ENCODE results near the gene RAB28.

RAB28 gene

GRCh38 chr4:13329963-13330362 is 154.2 kb downstream of the RAB28 start:
- H3K4me3 ChIP-seq (ENCODE audit: low read depth, low read length) = no peak overlapping the region
- CTCF ChIA-PET = no interaction called here
- TF ChIP-seq, protein P1, sequence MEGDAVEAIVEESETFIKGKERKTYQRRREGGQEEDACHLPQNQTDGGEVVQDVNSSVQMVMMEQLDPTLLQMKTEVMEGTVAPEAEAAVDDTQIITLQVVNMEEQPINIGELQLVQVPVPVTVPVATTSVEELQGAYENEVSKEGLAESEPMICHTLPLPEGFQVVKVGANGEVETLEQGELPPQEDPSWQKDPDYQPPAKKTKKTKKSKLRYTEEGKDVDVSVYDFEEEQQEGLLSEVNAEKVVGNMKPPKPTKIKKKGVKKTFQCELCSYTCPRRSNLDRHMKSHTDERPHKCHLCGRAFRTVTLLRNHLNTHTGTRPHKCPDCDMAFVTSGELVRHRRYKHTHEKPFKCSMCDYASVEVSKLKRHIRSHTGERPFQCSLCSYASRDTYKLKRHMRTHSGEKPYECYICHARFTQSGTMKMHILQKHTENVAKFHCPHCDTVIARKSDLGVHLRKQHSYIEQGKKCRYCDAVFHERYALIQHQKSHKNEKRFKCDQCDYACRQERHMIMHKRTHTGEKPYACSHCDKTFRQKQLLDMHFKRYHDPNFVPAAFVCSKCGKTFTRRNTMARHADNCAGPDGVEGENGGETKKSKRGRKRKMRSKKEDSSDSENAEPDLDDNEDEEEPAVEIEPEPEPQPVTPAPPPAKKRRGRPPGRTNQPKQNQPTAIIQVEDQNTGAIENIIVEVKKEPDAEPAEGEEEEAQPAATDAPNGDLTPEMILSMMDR (IDR thresholded peaks at IDR 0.05; ENCODE audit: insufficient read depth, low read length, missing control alignments) = no peak
- DNase-seq (ENCODE audit: low read depth, low spot score) = no peak
- POLR2A ChIA-PET = no interaction called here

- ChIA-PET POLR2A (no interaction called here), CTCF (no interaction called here)
- TF ChIP-seq, protein P1 (IDR thresholded peaks at IDR 0.05; ENCODE audit: insufficient read depth, low read length, missing control alignments) = no peak
- no peak overlapping the region for H3K4me3 ChIP-seq (ENCODE audit: low read depth, low read length)
- DNase-seq (ENCODE audit: low read depth, low spot score) = no peak
Observed at GRCh38 chr4:13329340-13329850, 154.7 kb downstream of the RAB28 start.

DNA sequence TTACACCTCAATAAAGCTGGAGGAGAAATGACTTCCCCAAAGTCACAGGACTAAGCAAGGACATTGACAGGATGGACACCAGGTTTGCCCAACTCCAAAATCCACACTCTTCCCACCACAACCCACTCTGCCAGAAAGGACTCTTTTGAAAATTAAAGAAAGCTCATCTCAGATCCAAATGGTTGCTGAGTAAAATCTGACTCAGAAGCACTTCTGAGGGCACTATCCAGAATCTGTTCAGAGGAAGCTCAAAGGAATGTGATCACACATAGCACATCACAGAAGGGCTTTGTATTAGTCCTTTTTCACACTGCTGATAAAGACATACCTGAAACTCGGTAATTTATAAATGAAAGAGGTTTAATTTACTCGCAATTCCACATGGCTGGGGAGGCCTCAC is 155.5 kb downstream of the RAB28 start:
- CTCF ChIA-PET = no interaction called here
- DNase-seq (ENCODE audit: low read depth, low spot score) = no peak
- TF ChIP-seq, protein P1 (IDR thresholded peaks at IDR 0.05; ENCODE audit: insufficient read depth, low read length, missing control alignments) = no peak
- POLR2A ChIA-PET = no interaction called here
- H3K4me3 ChIP-seq (ENCODE audit: low read depth, low read length) = no peak overlapping the region

GRCh38 chr4:13327991-13328390 is 156.1 kb downstream of the RAB28 start:
- ChIA-PET CTCF (no interaction called here), POLR2A (no interaction called here)
- TF ChIP-seq, protein P1 (IDR thresholded peaks at IDR 0.05; ENCODE audit: insufficient read depth, low read length, missing control alignments) = no peak
- no peak for DNase-seq (ENCODE audit: low read depth, low spot score)
- no peak overlapping the region for H3K4me3 ChIP-seq (ENCODE audit: low read depth, low read length)

GRCh38 chr4:13325744-13326143 is 158.4 kb downstream of the RAB28 start:
- CTCF ChIA-PET = no interaction called here
- POLR2A ChIA-PET = no interaction called here
- DNase-seq (ENCODE audit: low read depth, low spot score) = no peak
- TF ChIP-seq, protein P1 (IDR thresholded peaks at IDR 0.05; ENCODE audit: insufficient read depth, low read length, missing control alignments) = no peak
- H3K4me3 ChIP-seq (ENCODE audit: low read depth, low read length) = no peak overlapping the region

- no peak overlapping the region for H3K4me3 ChIP-seq (ENCODE audit: low read depth, low read length)
- TF ChIP-seq, protein P1 (IDR thresholded peaks at IDR 0.05; ENCODE audit: insufficient read depth, low read length, missing control alignments) = no peak
- no peak for DNase-seq (ENCODE audit: low read depth, low spot score)
- POLR2A ChIA-PET = no interaction called here
- CTCF ChIA-PET = no interaction called here
Observed at GRCh38 chr4:13323921-13324320, 160.2 kb downstream of the RAB28 start.

Measured in AG04449 (cell line).